ENCODE data around the gene TIMM50. TPM values are rescaled to one million over a fixed set of nuclear protein-coding genes. Genes with fewer than 3 reads are reported as not detected.

TIMM50 gene
- total and polyA plus RNA-seq, 2 of the 8 experiments (the other 6 are each of a cell fraction or from before 2014, with no cell fraction given): 155 to 187 TPM

GRCh38 chr19:39518458-39518857, 37.8 kb downstream of the TIMM50 start (continued):
- TF ChIP-seq, protein P1, sequence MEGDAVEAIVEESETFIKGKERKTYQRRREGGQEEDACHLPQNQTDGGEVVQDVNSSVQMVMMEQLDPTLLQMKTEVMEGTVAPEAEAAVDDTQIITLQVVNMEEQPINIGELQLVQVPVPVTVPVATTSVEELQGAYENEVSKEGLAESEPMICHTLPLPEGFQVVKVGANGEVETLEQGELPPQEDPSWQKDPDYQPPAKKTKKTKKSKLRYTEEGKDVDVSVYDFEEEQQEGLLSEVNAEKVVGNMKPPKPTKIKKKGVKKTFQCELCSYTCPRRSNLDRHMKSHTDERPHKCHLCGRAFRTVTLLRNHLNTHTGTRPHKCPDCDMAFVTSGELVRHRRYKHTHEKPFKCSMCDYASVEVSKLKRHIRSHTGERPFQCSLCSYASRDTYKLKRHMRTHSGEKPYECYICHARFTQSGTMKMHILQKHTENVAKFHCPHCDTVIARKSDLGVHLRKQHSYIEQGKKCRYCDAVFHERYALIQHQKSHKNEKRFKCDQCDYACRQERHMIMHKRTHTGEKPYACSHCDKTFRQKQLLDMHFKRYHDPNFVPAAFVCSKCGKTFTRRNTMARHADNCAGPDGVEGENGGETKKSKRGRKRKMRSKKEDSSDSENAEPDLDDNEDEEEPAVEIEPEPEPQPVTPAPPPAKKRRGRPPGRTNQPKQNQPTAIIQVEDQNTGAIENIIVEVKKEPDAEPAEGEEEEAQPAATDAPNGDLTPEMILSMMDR (IDR thresholded peaks at IDR 0.05; ENCODE audit: control extremely low read depth in 1 of 3, insufficient read depth in 1 of 3, low read depth in 1 of 3, low read length in 3 of 3): 0 out of 4 replicates have a peak, but pooled peaks of 1 of the 3 experiments have one; percentile 5
- TF ChIP-seq TBP (IDR thresholded peaks at IDR 0.05; ENCODE audit: low read depth, low read length) (0 out of 2 replicates have a peak, but pooled peaks have one; percentile 21), EP300 (IDR thresholded peaks at IDR 0.05; ENCODE audit: borderline replicate concordance in 1 of 2, low read depth in 2 of 2, low read length in 2 of 2) (no peak)

Measured in H1 (cell line).